ENCODE measurements around the gene SEC23IP. TPM values are rescaled to one million over a fixed set of nuclear protein-coding genes. Genes with fewer than 3 reads are reported as not detected.
A peak's percentile ranks its signal among the peaks of the same experiment; 100 is the strongest.

SEC23IP gene
- polyA plus RNA-seq, 3 donors: 11.5 to 43.8 (median 42.0) TPM

GRCh38 chr10:119896937-119897770, 4.6 kb downstream of the SEC23IP start:
- intact Hi-C loops (cut with micrococcal nuclease): loop anchor here in 1 of 2 donors (10.0 kb wide), 1 partner anchor 302 kb away; the partner anchor contains the start of gene TIAL1
- 95% methylated on average over 5 of the region's 9 CpGs for WGBS (ENCODE audit: insufficient coverage)
- Histone ChIP-seq H3K36me3 (replicated peaks in 1 of 2; ENCODE audit: control insufficient read depth in 1 of 2, insufficient read depth in 2 of 2, low read length in 2 of 2) (peaks cover 5 to 32% of the 10 kb centered on the region in 2 donors), H3K9ac (ENCODE audit: insufficient read depth, low read length, poor library complexity, severe bottlenecking) (no peak overlapping the region), H2AFZ (ENCODE audit: insufficient read depth, low read depth, low read length, poor library complexity, severe bottlenecking) (no peak overlapping the region), H3K27me3 (ENCODE audit: control insufficient read depth in 2 of 2, insufficient read depth in 2 of 2, low read length in 2 of 2) (no peaks in the 10 kb centered on the region), H3K79me2 (ENCODE audit: insufficient read depth, low read length) (peaks cover 95% of the 10 kb centered on the region), H4K20me1 (ENCODE audit: insufficient read depth, low read length) (peaks cover 59% of the 10 kb centered on the region), H3K9me3 (replicated peaks in 1 of 2; ENCODE audit: control insufficient read depth in 1 of 2, insufficient read depth in 1 of 2, low read length in 2 of 2) (no peaks in the 10 kb centered on the region), H3K27ac (ENCODE audit: low read depth in 1 of 2, low read length in 2 of 2) (peak overlapping the region in 1 of 2 donors; percentile 39), H3K4me3 (replicated peaks in 1 of 3; ENCODE audit: low read depth in 2 of 3, low read length in 3 of 3) (no peak overlapping the region), H3K4me2 (replicated peaks; ENCODE audit: extremely low read depth, low read length, poor library complexity, severe bottlenecking) (no peak overlapping the region), H3K4me1 (ENCODE audit: control insufficient read depth in 1 of 2, insufficient read depth in 2 of 2, low read length in 2 of 2) (peaks cover 25 to 41% of the 10 kb centered on the region in 2 donors)
- Mint-ChIP-seq H3K27me3 (ENCODE audit: low read depth in 3 of 3) (no peaks in the 10 kb centered on the region), H3K4me3 (no peak overlapping the region), H3K36me3 (peaks cover 23 to 43% of the 10 kb centered on the region in 2 donors), H3K27ac (peak overlapping the region in 3 of 7 donors; percentile 7 to 64 (median 38)), H3K9me3 (no peaks in the 10 kb centered on the region), H3K4me1 (peaks cover 40% of the 10 kb centered on the region)
- no peak for DNase-seq
- TF ChIP-seq CTCF (IDR thresholded peaks at IDR 0.05): no peak

DNA sequence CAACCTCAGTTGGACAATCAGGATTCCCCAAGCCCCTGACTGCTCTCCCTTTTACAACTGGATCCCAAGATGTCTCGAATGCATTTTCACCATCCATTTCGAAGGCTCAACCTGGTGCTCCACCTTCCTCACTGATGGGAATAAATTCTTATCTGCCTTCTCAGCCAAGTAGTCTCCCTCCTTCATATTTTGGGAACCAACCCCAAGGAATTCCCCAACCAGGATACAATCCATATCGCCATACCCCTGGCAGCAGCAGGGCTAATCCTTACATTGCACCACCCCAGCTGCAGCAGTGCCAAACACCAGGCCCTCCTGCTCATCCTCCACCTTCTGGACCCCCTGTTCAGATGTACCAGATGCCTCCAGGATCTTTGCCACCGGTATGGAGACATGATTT, 6.0 kb downstream of the SEC23IP start:
- H3K9ac ChIP-seq (ENCODE audit: insufficient read depth, low read length, poor library complexity, severe bottlenecking): no peak overlapping the region
- WGBS (ENCODE audit: insufficient coverage): 93% methylated on average over 2 of the region's 4 CpGs
- H3K4me2 ChIP-seq (replicated peaks; ENCODE audit: extremely low read depth, low read length, poor library complexity, severe bottlenecking): no peak overlapping the region
- H3K9me3 Mint-ChIP-seq: no peaks in the 10 kb centered on the region
- no peak for TF ChIP-seq CTCF (IDR thresholded peaks at IDR 0.05)
- peak overlapping the region in 2 of 7 donors; percentile 34 to 52 for H3K27ac Mint-ChIP-seq
- peaks cover 33% of the 10 kb centered on the region for H3K4me1 Mint-ChIP-seq
- no peak for DNase-seq
- H4K20me1 ChIP-seq (ENCODE audit: insufficient read depth, low read length): peaks cover 68% of the 10 kb centered on the region
- no peaks in the 10 kb centered on the region for H3K27me3 ChIP-seq (ENCODE audit: control insufficient read depth in 2 of 2, insufficient read depth in 2 of 2, low read length in 2 of 2)
- H3K9me3 ChIP-seq (replicated peaks in 1 of 2; ENCODE audit: control insufficient read depth in 1 of 2, insufficient read depth in 1 of 2, low read length in 2 of 2): no peaks in the 10 kb centered on the region
- no peaks in the 10 kb centered on the region for H3K27me3 Mint-ChIP-seq (ENCODE audit: low read depth in 3 of 3)
- H3K4me1 ChIP-seq (ENCODE audit: control insufficient read depth in 1 of 2, insufficient read depth in 2 of 2, low read length in 2 of 2): peaks cover 17 to 30% of the 10 kb centered on the region in 2 donors
- peaks cover 34 to 58% of the 10 kb centered on the region in 2 donors for H3K36me3 Mint-ChIP-seq
- H3K4me3 ChIP-seq (replicated peaks in 1 of 3; ENCODE audit: low read depth in 2 of 3, low read length in 3 of 3): no peak overlapping the region
- H3K36me3 ChIP-seq (replicated peaks in 1 of 2; ENCODE audit: control insufficient read depth in 1 of 2, insufficient read depth in 2 of 2, low read length in 2 of 2): peaks cover 16 to 46% of the 10 kb centered on the region in 2 donors
- H2AFZ ChIP-seq (ENCODE audit: insufficient read depth, low read depth, low read length, poor library complexity, severe bottlenecking): no peak overlapping the region
- peaks cover 86% of the 10 kb centered on the region for H3K79me2 ChIP-seq (ENCODE audit: insufficient read depth, low read length)
- intact Hi-C loops (cut with micrococcal nuclease): loop anchor here in 1 of 2 donors (10.0 kb wide), 1 partner anchor 304 kb away; the partner anchor contains the start of gene TIAL1
- peak overlapping the region in 1 of 2 donors; percentile 38 for H3K27ac ChIP-seq (ENCODE audit: low read depth in 1 of 2, low read length in 2 of 2)
- peak overlapping the region in 1 of 2 donors; percentile 3 for H3K4me3 Mint-ChIP-seq
